ENCODE results near the gene IKZF1. TPM values are rescaled to one million over a fixed set of nuclear protein-coding genes. Genes with fewer than 3 reads are reported as not detected.

The IKZF1 gene
- total RNA-seq, 1 donor from 2014 or later = 0.11 TPM

- Histone ChIP-seq H4K20me1 (ENCODE audit: low read depth) (no peaks in the 10 kb centered on the region), H3K27me3 (no peaks in the 10 kb centered on the region), H3K36me3 (no peaks in the 10 kb centered on the region), H3K9me3 (ENCODE audit: low read depth) (no peaks in the 10 kb centered on the region), H2AFZ (replicated peaks) (no peak overlapping the region), H3K4me2 (no peak overlapping the region), H3K79me2 (ENCODE audit: low read depth) (no peaks in the 10 kb centered on the region), H3F3A (ENCODE audit: low read depth) (no peaks in the 10 kb centered on the region), H3K4me1 (peaks cover 18% of the 10 kb centered on the region), H3K4me3 (no peak overlapping the region), H3K9ac (no peak overlapping the region), H3K27ac (no peak overlapping the region)
- Mint-ChIP-seq H3K27me3 (ENCODE audit: insufficient read depth, low read depth) (peaks cover 2% of the 10 kb centered on the region), H3K36me3 (no peaks in the 10 kb centered on the region), H3K27ac (no peak overlapping the region), H3K4me1 (peaks cover 25% of the 10 kb centered on the region), H3K4me3 (no peak overlapping the region), H3K9me3 (no peaks in the 10 kb centered on the region)
- no peak for DNase-seq (ENCODE audit: low spot score)
- no peak for TF ChIP-seq EZH2 (IDR thresholded peaks at IDR 0.05)
- no peak for TF ChIP-seq EZH2phosphoT487 (IDR thresholded peaks at IDR 0.05)
- TF ChIP-seq CTCF (IDR thresholded peaks at IDR 0.05) = no peak
These were observed 25.7 kb downstream of the IKZF1 start for GRCh38 chr7:50330254-50330653.

- Histone ChIP-seq H3K4me3 (no peak overlapping the region), H3K4me2 (no peak overlapping the region), H3K27me3 (no peaks in the 10 kb centered on the region), H2AFZ (replicated peaks) (no peak overlapping the region), H4K20me1 (ENCODE audit: low read depth) (no peaks in the 10 kb centered on the region), H3K36me3 (no peaks in the 10 kb centered on the region), H3F3A (ENCODE audit: low read depth) (no peaks in the 10 kb centered on the region), H3K4me1 (peaks cover 18% of the 10 kb centered on the region), H3K27ac (no peak overlapping the region), H3K79me2 (ENCODE audit: low read depth) (no peaks in the 10 kb centered on the region), H3K9ac (no peak overlapping the region), H3K9me3 (ENCODE audit: low read depth) (no peaks in the 10 kb centered on the region)
- DNase-seq (ENCODE audit: low spot score) = no peak
- Mint-ChIP-seq H3K4me1 (peaks cover 25% of the 10 kb centered on the region), H3K36me3 (no peaks in the 10 kb centered on the region), H3K9me3 (no peaks in the 10 kb centered on the region), H3K27me3 (ENCODE audit: insufficient read depth, low read depth) (peaks cover 2% of the 10 kb centered on the region), H3K4me3 (no peak overlapping the region), H3K27ac (no peak overlapping the region)
- TF ChIP-seq CTCF (IDR thresholded peaks at IDR 0.05) (no peak), EZH2 (IDR thresholded peaks at IDR 0.05) (no peak), EZH2phosphoT487 (IDR thresholded peaks at IDR 0.05) (no peak)
These were observed 26.2 kb downstream of the IKZF1 start for GRCh38 chr7:50330696-50331095.

- H3K36me3 ChIP-seq = no peaks in the 10 kb centered on the region
- Mint-ChIP-seq H3K36me3 (no peaks in the 10 kb centered on the region), H3K9me3 (no peaks in the 10 kb centered on the region), H3K4me1 (peaks cover 26% of the 10 kb centered on the region), H3K27ac (no peak overlapping the region), H3K4me3 (no peak overlapping the region), H3K27me3 (ENCODE audit: insufficient read depth, low read depth) (peaks cover 2% of the 10 kb centered on the region)
- peaks cover 18% of the 10 kb centered on the region for H3K4me1 ChIP-seq
- H3K4me3 ChIP-seq = no peak overlapping the region
- H2AFZ ChIP-seq (replicated peaks) = no peak overlapping the region
- H4K20me1 ChIP-seq (ENCODE audit: low read depth) = no peaks in the 10 kb centered on the region
- H3F3A ChIP-seq (ENCODE audit: low read depth) = no peaks in the 10 kb centered on the region
- H3K27ac ChIP-seq = no peak overlapping the region
- no peak for DNase-seq (ENCODE audit: low spot score)
- no peaks in the 10 kb centered on the region for H3K79me2 ChIP-seq (ENCODE audit: low read depth)
- H3K9me3 ChIP-seq (ENCODE audit: low read depth) = no peaks in the 10 kb centered on the region
- H3K9ac ChIP-seq = no peak overlapping the region
- H3K4me2 ChIP-seq = no peak overlapping the region
- H3K27me3 ChIP-seq = no peaks in the 10 kb centered on the region
- TF ChIP-seq EZH2 (IDR thresholded peaks at IDR 0.05) (no peak), EZH2phosphoT487 (IDR thresholded peaks at IDR 0.05) (no peak), CTCF (IDR thresholded peaks at IDR 0.05) (no peak)
These were observed 27.2 kb downstream of the IKZF1 start for GRCh38 chr7:50331564-50332208.

Data from neural progenitor cell (in vitro differentiated cells).